ENCODE data around the gene KBTBD6. TPM values are rescaled to one million over a fixed set of nuclear protein-coding genes. Genes with fewer than 3 reads are reported as not detected.

The KBTBD6 gene
- polyA plus RNA-seq, 1 experiment = 5.1 TPM

GRCh38 chr13:41085961-41086585 is 46.5 kb downstream of the KBTBD6 start:
- CTCF ChIA-PET = interaction anchor here (1.3 to 1.4 kb wide), 2 partner anchors 11 kb away, joined by 4 to 7 read pairs; no protein-coding TSS in a partner anchor

GRCh38 chr13:41079725-41080124 is 52.9 kb downstream of the KBTBD6 start:
- CTCF ChIA-PET = interaction anchor here (0.6 kb wide), 1 partner anchor 130 kb away, joined by 3 read pairs; no protein-coding TSS in a partner anchor
- no peak for TF ChIP-seq CTCF (IDR thresholded peaks at IDR 0.05; ENCODE audit: insufficient read depth, low read depth, low read length)

More at GRCh38 chr13:41085961-41086585, 46.5 kb downstream of the KBTBD6 start:
- no peak overlapping the region for H3K4me3 ChIP-seq (ENCODE audit: low read depth, low read length)
- no peaks in the 10 kb centered on the region for H3K27me3 ChIP-seq (ENCODE audit: control insufficient read depth, insufficient read depth, low read length)
- TF ChIP-seq CTCF (IDR thresholded peaks at IDR 0.05; ENCODE audit: insufficient read depth, low read depth, low read length) = no peak
- DNase-seq (ENCODE audit: low read depth) = no peak
- peaks cover 5% of the 10 kb centered on the region; the same call in 1 of the 2 replicates for H3K36me3 ChIP-seq (ENCODE audit: control insufficient read depth, insufficient read depth, low read length)
- POLR2A ChIA-PET = no interaction called here

More at GRCh38 chr13:41079725-41080124, 52.9 kb downstream of the KBTBD6 start:
- no peak overlapping the region for H3K4me3 ChIP-seq (ENCODE audit: low read depth, low read length)
- peaks cover 9% of the 10 kb centered on the region for H3K36me3 ChIP-seq (ENCODE audit: control insufficient read depth, insufficient read depth, low read length)
- DNase-seq (ENCODE audit: low read depth) = no peak
- no peaks in the 10 kb centered on the region for H3K27me3 ChIP-seq (ENCODE audit: control insufficient read depth, insufficient read depth, low read length)
- POLR2A ChIA-PET = no interaction called here

Small RNAs within 50 kb of the gene (small RNA-seq; reads per million reads assigned to genes)
- gene MIR3168 (ENCODE audit: insufficient read length, low read depth, low replicate concordance) = not detected
- not detected for gene RN7SL597P (ENCODE audit: insufficient read length, low read depth, low replicate concordance)

Other genes starting within 250 kb of the KBTBD6 start
- 35.8 and 41.7 TPM in 2 replicates for gene ELF1, start 113.5 kb downstream of the KBTBD6 start, polyA plus RNA-seq (2011; rRNA removed)
- gene WBP4, start 71.3 kb downstream of the KBTBD6 start, polyA plus RNA-seq (2011; rRNA removed) = 4.9 and 10.6 TPM in 2 replicates
- 3.2 and 3.4 TPM in 2 replicates for gene KBTBD7, start 61.8 kb upstream of the KBTBD6 start, polyA plus RNA-seq (2011; rRNA removed)
- 5.2 and 8.7 TPM in 2 replicates for gene MTRF1, start 130.8 kb upstream of the KBTBD6 start, polyA plus RNA-seq (2011; rRNA removed)
- gene NAA16, start 178.5 kb upstream of the KBTBD6 start, polyA plus RNA-seq (2011; rRNA removed) = 4.8 and 9.1 TPM in 2 replicates